Measurements from ENCODE around the gene DNASE1L3.

DNASE1L3 gene

DNA sequence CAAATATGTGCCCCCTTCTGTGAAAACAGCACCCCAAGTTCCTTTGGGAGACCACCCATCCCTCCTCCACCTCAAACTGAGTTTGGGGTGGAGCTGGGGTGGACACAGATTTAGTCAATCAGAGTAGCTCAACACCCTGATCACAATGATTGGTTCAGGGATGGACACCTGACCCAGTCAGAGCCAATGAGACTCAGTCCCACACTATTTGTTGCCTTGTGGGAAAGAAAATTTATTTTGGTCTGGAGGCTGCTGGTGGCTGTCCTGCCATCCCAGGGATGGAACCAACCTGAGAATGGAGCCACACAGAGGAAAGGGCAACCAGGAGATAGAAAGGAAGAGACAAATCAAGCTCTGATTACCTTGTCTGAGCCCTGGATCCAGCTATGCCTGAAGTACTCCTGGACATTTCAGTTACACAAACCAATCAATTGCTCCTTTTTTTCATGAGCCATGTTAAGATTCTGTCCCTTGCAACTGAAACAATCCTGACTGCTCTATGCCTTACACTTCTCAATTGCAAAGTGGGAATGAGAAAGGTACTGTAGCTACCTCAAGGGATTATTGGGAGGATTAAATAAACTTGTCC lies 10.6 kb downstream of the DNASE1L3 start:
- DNase-seq, result no peak

DNA sequence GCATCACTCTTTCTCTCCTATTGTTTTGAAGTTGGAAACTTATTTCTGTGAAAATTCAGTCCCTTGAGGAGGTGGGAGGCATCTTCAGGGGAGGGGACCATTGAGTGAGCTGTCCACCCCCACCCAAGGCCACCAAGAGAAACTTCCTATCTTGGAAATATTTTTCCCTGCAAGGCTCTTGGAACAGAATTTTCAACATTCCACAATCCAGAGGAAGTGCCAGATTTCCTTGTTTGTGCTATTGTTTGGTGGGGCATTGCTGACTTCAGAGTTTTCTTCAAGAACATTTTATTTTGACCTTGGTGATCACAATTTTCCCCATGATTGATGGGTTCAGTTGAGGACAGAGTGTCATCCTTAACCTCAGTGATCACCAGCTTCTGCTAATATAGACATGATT lies 12.0 kb downstream of the DNASE1L3 start:
- DNase-seq, result no peak

- DNase-seq, result no peak
Measured at GRCh38 chr3:58198362-58198761, 12.4 kb downstream of the DNASE1L3 start.

DNA sequence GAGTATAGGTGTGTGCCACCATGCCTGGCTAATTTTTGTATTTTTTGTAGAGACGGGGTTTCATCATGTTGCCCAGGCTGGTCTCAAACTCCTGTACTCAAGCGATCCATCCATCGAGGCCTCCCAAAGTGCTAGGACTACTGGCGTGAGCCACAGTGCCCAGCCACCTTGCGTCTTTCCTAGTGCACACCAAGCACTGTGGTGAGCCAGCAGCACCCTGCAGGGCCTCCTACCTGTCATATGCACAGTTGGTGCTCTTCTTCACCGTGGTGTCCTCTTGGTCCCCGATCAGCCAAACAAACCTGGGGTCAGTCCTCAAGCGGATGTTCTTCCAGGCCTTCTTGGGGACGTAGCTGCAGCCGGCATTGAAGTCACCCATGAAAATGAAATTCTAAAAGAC lies 13.2 kb downstream of the DNASE1L3 start:
- no peak for DNase-seq

- no peak for DNase-seq
Measured at GRCh38 chr3:58193682-58194407, 16.9 kb downstream of the DNASE1L3 start.

- DNase-seq, result no peak
Measured at GRCh38 chr3:58192069-58192468, 18.7 kb downstream of the DNASE1L3 start.

- DNase-seq, result no peak
Measured at GRCh38 chr3:58191361-58191991, 19.3 kb downstream of the DNASE1L3 start.

GRCh38 chr3:58190882-58191281 lies 19.9 kb downstream of the DNASE1L3 start:
- DNase-seq, result no peak

DNA sequence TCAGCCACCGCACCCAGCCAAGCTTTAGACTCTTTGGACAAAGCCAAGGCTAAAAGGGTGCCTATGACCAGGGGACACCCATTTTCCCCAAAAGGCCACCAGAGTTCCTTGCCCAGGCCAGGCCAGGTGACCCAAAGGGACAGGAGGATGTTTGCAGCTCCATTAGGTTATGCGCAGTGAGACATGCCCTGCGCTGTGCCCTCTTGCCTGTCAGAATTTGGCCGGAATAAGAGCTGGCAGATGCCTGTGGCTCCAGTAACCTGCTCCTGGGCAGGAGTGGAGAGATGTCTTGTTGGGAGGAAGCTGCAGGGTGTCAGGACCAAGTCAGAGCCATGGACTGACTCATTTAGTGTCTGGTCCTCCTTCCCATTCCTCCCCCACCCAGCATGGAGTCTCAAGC lies 20.5 kb downstream of the DNASE1L3 start:
- no peak for DNase-seq

- no peak for DNase-seq
Measured at GRCh38 chr3:58189691-58190090, 21.1 kb downstream of the DNASE1L3 start.

DNA sequence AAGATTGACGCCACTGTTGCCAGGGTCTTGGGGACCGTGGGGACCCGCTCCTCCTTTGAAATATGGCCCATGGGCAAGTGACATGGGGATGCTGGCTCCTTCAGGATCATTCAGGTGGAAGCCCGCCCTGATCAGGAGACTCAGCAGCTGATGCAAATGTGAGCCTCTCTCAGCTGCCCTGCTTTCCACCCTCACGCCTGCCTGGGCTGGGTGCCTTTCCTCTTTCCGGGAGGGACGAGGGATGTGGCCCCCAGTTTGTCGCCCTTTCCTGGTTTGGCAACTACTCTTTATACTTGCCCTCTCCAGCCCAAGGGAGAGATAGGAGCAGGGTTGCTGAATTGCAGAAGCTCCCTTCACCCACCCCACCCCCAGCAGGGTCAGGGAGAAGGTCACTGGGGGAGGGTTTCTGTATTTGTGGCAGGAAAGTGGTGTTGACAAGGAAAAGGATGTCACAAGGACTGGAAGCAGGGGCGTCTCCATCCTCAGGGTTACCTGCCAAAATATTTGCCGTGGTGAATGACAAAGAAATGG lies 21.8 kb downstream of the DNASE1L3 start:
- DNase-seq, result no peak

- no peak for DNase-seq
Measured at GRCh38 chr3:58188173-58188564, 22.6 kb downstream of the DNASE1L3 start.

DNA sequence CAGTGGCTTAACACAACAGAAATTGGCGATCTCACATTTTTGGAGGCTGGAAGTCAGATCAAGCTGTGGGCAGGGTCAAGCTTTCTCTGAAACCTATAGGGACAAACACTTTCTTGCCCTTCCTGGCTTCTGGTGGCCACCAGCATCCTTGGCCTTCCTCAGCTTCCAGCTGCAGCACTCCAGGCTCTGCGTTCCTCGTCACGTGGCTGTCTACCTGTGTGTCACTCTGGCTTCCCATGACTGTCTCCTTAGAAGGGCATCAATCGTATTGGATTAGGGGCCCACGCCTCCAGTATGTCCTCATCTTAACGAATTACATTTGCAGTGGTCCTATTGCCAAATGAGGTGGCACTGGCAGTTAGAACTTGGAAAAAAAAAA lies 25.8 kb downstream of the DNASE1L3 start:
- DNase-seq, result no peak

DNA sequence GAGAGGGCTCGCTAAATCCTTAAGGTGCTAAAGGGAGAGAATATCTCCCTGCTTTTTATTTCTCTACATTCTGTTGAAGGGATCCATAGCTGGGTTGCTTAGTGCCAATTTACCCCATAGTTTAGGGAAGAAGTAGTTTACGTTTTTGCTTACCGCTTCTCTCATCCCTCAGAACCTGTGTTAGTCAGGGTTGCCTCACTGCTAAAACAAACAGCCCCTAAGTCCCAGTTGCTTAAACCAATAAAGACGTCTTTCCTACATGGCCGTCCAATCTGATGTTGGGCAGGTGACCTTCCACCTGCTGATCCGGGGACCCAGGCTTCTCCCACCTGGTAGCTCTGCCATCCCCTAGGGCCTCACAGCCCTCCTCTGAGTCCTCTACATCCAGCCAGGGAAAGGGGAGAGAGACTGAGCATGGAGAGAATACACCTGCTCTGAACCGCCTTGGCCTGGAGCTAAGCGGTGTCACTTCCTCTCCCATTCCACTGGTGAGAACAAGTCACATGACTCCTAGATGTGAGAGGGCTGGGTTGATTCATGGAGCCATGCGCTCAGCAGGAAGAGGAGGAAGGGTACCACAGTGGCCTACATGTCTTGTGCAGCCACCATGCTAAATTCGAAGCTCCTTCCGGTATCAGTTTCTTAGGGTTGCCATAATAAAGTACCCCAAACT lies 26.3 kb downstream of the DNASE1L3 start:
- no peak for DNase-seq

DNA sequence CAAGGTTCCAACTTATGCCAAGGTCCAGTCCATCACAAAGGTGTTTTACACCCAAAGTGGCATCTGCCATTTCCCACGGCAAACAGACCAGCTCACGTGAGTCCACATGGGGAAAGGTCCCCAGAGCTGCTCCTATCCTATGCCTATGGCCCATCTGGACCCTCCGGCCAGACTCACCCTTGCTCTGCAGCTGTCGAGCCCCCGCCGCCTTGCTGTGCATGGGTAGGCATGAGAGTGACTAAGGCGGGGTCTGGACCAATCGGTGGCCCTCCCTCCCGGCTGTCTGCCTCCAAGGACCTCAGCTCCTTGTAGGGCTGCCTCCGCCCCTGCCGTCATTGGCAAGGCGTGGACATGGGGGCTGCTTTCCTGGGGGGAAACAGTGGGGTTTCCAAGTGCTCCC lies 26.9 kb downstream of the DNASE1L3 start:
- DNase-seq, result no peak

GRCh38 chr3:58183221-58183620 lies 27.6 kb downstream of the DNASE1L3 start:
- DNase-seq, result no peak

DNA sequence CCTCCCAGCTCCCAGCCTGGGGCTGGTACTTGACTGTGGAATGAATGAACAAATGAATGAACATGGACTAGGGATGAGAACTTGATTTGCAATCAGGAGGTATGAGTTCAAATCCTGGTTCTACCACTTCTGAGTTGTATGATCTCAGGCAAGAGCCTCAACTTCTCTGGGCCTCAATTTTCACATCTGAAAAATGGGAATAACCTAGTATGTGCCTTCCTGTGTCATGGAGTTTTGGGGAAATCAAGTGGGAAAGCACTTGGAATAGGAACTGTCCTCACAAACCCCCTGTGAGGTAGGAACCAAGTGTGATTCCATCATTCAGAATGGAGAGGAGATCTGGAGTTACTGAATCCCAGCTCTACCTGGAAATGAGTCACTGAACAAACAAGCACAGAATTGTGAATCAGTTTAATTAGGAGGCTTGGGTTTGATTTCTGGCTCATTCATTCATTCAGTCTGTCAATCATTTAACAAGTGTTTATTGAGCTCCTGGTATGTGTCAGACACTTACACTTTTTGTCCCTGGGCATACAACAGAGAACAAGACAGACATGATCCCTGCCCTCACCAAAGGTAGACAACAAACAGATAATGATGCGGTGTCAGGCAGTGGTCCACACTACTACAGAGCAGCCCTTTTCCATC lies 29.7 kb downstream of the DNASE1L3 start:
- DNase-seq, result no peak

GRCh38 chr3:58180099-58180880 lies 30.5 kb downstream of the DNASE1L3 start:
- DNase-seq, result no peak

DNA sequence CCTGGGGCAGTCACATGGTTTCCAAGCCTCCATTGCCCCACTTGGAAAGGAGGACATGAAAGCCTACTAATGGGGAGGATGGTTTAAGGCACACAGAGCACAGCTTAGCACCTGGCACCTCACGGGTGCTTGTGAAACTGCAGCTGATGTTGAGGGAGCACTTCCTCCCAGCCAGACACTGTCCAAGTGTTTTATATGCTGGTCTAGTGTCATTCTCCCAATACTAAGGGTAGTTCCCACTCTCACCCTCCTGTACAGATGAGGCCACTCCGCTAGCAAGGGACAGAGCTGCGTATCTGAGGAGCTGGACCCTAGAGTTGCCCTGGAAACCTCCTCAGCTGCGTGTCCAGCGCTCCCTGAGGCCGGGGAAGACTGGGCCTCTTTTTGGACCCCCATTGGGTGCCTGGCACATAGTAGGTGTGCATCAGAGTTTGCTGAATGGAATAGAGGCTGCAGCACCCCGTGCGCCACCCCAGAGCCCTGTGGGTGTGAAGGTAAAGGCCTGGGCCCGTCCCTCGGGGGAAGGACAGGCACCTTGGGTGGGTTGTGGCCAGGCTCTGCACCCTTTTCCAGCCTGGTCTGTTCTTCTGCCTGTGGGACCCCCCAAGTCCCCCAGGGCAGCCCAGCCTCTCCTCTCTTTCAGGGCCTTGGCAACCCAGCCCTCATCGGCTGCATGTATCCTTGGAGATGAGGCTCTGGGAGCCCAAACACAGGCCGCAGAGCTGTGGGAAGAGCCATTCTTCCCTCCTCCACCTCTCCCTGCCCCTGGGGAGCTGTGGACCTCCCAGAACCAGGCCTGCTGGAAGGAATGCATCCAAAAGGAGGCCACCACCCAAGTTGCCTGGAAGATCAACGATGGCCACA lies 31.3 kb downstream of the DNASE1L3 start:
- DNase-seq, result no peak

- no peak for DNase-seq
Measured at GRCh38 chr3:58178528-58179234, 32.1 kb downstream of the DNASE1L3 start.
